Measurements from ENCODE around the gene PAK5. TPM values are rescaled to one million over a fixed set of nuclear protein-coding genes. Genes with fewer than 3 reads are reported as not detected.

PAK5 gene
- total and polyA plus RNA-seq, 2 donors (not counting 1 experiment from before 2014, with no cell fraction given) = not detected

DNA sequence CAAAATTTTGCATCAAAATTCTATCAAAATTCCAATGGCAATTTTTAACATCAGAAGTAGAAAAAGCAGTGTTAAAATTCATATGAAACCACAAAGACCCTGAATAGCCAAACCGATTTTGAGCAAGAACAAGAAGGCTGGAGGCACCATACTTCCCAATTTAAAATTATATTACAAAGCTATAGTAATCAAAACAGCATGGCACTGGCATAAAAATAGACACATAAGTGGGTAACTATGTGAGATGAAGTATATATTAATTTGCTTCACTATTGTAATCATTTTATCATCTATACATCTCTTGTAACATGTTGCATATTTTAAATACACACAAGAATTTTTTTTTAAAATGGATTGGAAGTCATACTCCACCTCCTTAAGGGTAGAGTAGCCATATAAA lies 77.4 kb downstream of the PAK5 start:
- intact Hi-C loops (cut with micrococcal nuclease) = no loop called here

DNA sequence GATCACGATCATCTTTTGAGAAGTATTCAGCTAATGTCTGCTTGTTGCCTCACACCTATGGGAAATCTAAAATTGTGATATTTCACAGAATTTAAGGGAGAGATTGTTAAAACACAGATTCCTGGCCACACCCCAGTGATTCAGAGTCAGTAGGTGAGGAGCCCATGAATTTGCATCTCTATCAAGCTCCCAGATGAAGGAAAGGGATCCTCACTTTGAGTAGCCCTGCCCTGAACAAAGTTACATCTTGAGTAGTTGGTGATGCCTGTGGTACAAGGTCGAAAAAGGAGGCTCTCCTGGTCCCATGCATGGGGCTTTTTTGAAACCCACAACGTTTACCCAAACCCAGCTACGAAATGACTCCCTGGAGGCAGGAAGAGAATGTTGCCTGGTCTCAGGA lies 79.5 kb downstream of the PAK5 start:
- intact Hi-C loops (cut with micrococcal nuclease) = no loop called here
- no peak overlapping the region for H3K9ac ChIP-seq (ENCODE audit: low read length)
- H3K27ac Mint-ChIP-seq = no peak overlapping the region
- H3K4me3 ChIP-seq (ENCODE audit: control extremely low read depth in 1 of 5, extremely low read depth in 1 of 5, insufficient read depth in 1 of 5, low read depth in 2 of 5, low read length in 4 of 5) = no peak overlapping the region
- WGBS (ENCODE audit: insufficient coverage) = 60% methylated on average over 3 of the region's 4 CpGs
- H3K4me1 Mint-ChIP-seq = no peaks in the 10 kb centered on the region
- H3K4me2 ChIP-seq (replicated peaks; ENCODE audit: low read depth, low read length, poor library complexity, severe bottlenecking) = no peak overlapping the region
- H3K27ac ChIP-seq (ENCODE audit: low read length in 2 of 2) = no peak overlapping the region
- TF ChIP-seq, protein P1, sequence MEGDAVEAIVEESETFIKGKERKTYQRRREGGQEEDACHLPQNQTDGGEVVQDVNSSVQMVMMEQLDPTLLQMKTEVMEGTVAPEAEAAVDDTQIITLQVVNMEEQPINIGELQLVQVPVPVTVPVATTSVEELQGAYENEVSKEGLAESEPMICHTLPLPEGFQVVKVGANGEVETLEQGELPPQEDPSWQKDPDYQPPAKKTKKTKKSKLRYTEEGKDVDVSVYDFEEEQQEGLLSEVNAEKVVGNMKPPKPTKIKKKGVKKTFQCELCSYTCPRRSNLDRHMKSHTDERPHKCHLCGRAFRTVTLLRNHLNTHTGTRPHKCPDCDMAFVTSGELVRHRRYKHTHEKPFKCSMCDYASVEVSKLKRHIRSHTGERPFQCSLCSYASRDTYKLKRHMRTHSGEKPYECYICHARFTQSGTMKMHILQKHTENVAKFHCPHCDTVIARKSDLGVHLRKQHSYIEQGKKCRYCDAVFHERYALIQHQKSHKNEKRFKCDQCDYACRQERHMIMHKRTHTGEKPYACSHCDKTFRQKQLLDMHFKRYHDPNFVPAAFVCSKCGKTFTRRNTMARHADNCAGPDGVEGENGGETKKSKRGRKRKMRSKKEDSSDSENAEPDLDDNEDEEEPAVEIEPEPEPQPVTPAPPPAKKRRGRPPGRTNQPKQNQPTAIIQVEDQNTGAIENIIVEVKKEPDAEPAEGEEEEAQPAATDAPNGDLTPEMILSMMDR (IDR thresholded peaks at IDR 0.05) = no peak
- TF ChIP-seq EZH2 (IDR thresholded peaks at IDR 0.05; ENCODE audit: borderline replicate concordance, insufficient read depth, low read depth, low read length, poor library complexity, severe bottlenecking) = no peak
- H3K9me3 Mint-ChIP-seq (ENCODE audit: insufficient read depth) = no peaks in the 10 kb centered on the region
- DNase-seq (no peak), ATAC-seq (ENCODE audit: low read depth) (no peak)
- no peaks in the 10 kb centered on the region for H3K36me3 ChIP-seq (replicated peaks in 1 of 2; ENCODE audit: control extremely low read depth in 1 of 2, control insufficient read depth in 1 of 2, extremely low read depth in 1 of 2, insufficient read depth in 2 of 2, low read length in 1 of 2)
- CTCF ChIA-PET = no interaction called here
- H3K4me3 Mint-ChIP-seq = no peak overlapping the region
- H3K27me3 Mint-ChIP-seq = no peaks in the 10 kb centered on the region
- no peak overlapping the region for H2AFZ ChIP-seq (ENCODE audit: insufficient read depth, low read depth, low read length, poor library complexity, severe bottlenecking)
- H3K4me1 ChIP-seq (ENCODE audit: control insufficient read depth in 2 of 2, insufficient read depth in 2 of 2, low read length in 2 of 2) = no peaks in the 10 kb centered on the region
- no peaks in the 10 kb centered on the region for H3K79me2 ChIP-seq (ENCODE audit: control insufficient read depth, insufficient read depth, low read length)
- POLR2A ChIA-PET = no interaction called here
- H4K20me1 ChIP-seq (ENCODE audit: control insufficient read depth, insufficient read depth, low read length, poor library complexity, severe bottlenecking) = no peaks in the 10 kb centered on the region
- H3K9me3 ChIP-seq (ENCODE audit: control extremely low read depth in 1 of 3, control insufficient read depth in 2 of 3, insufficient read depth in 1 of 3, low read length in 2 of 3) = peaks cover 0 to 4% (median 0%) of the 10 kb centered on the region in 3 donors
- no peaks in the 10 kb centered on the region for H3K27me3 ChIP-seq (replicated peaks in 1 of 4; ENCODE audit: control extremely low read depth in 1 of 4, control insufficient read depth in 3 of 4, insufficient read depth in 4 of 4, low read length in 3 of 4)

More for the DNA sequence above, 77.4 kb downstream of the PAK5 start:
- POLR2A ChIA-PET = no interaction called here
- no peaks in the 10 kb centered on the region for H3K4me1 Mint-ChIP-seq
- H4K20me1 ChIP-seq (ENCODE audit: control insufficient read depth, insufficient read depth, low read length, poor library complexity, severe bottlenecking) = no peaks in the 10 kb centered on the region
- H3K9ac ChIP-seq (ENCODE audit: low read length) = no peak overlapping the region
- no peaks in the 10 kb centered on the region for H3K79me2 ChIP-seq (ENCODE audit: control insufficient read depth, insufficient read depth, low read length)
- no peaks in the 10 kb centered on the region for H3K27me3 ChIP-seq (replicated peaks in 1 of 4; ENCODE audit: control extremely low read depth in 1 of 4, control insufficient read depth in 3 of 4, insufficient read depth in 4 of 4, low read length in 3 of 4)
- H3K36me3 ChIP-seq (replicated peaks in 1 of 2; ENCODE audit: control extremely low read depth in 1 of 2, control insufficient read depth in 1 of 2, extremely low read depth in 1 of 2, insufficient read depth in 2 of 2, low read length in 1 of 2) = no peaks in the 10 kb centered on the region
- H3K27me3 Mint-ChIP-seq = no peaks in the 10 kb centered on the region
- no peak overlapping the region for H2AFZ ChIP-seq (ENCODE audit: insufficient read depth, low read depth, low read length, poor library complexity, severe bottlenecking)
- no peak overlapping the region for H3K27ac Mint-ChIP-seq
- ATAC-seq (ENCODE audit: low read depth) (no peak), DNase-seq (no peak)
- no peaks in the 10 kb centered on the region for H3K4me1 ChIP-seq (ENCODE audit: control insufficient read depth in 2 of 2, insufficient read depth in 2 of 2, low read length in 2 of 2)
- no peaks in the 10 kb centered on the region for H3K9me3 Mint-ChIP-seq (ENCODE audit: insufficient read depth)
- H3K4me3 Mint-ChIP-seq = no peak overlapping the region
- no peak overlapping the region for H3K4me3 ChIP-seq (ENCODE audit: control extremely low read depth in 1 of 5, extremely low read depth in 1 of 5, insufficient read depth in 1 of 5, low read depth in 2 of 5, low read length in 4 of 5)
- TF ChIP-seq EZH2 (IDR thresholded peaks at IDR 0.05; ENCODE audit: borderline replicate concordance, insufficient read depth, low read depth, low read length, poor library complexity, severe bottlenecking) = no peak
- TF ChIP-seq, protein P1 (IDR thresholded peaks at IDR 0.05) = no peak
- no peak overlapping the region for H3K27ac ChIP-seq (ENCODE audit: low read length in 2 of 2)
- H3K9me3 ChIP-seq (ENCODE audit: control extremely low read depth in 1 of 3, control insufficient read depth in 2 of 3, insufficient read depth in 1 of 3, low read length in 2 of 3) = peaks cover 0 to 4% (median 0%) of the 10 kb centered on the region in 3 donors
- CTCF ChIA-PET = no interaction called here
- no CpG with 5 or more reads among the region's 1 CpG for WGBS (ENCODE audit: insufficient coverage)
- H3K4me2 ChIP-seq (replicated peaks; ENCODE audit: low read depth, low read length, poor library complexity, severe bottlenecking) = no peak overlapping the region

Data from B cell (primary cell).